Measurements from ENCODE around the gene C5.

DNA sequence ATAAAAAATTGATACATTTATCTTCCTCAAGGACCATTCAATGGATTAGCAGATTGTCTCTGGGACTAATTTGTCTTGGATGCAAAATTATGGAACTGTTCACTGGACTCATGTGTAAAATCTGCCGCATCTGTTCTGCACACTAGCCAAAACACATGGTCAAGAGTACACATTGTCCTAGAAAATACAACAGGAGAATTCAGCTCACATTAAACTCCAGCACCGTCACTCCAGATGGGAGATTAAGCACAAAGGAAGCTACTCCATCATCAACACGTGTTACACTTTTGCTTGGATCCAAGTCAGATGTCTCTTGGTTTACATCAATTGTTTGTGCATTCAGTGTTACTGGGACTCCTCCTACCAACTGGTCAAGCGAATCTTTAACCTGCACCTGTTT, 28.8 kb downstream of the C5 start:
- TF ChIP-seq, protein P1, sequence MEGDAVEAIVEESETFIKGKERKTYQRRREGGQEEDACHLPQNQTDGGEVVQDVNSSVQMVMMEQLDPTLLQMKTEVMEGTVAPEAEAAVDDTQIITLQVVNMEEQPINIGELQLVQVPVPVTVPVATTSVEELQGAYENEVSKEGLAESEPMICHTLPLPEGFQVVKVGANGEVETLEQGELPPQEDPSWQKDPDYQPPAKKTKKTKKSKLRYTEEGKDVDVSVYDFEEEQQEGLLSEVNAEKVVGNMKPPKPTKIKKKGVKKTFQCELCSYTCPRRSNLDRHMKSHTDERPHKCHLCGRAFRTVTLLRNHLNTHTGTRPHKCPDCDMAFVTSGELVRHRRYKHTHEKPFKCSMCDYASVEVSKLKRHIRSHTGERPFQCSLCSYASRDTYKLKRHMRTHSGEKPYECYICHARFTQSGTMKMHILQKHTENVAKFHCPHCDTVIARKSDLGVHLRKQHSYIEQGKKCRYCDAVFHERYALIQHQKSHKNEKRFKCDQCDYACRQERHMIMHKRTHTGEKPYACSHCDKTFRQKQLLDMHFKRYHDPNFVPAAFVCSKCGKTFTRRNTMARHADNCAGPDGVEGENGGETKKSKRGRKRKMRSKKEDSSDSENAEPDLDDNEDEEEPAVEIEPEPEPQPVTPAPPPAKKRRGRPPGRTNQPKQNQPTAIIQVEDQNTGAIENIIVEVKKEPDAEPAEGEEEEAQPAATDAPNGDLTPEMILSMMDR (conservative IDR thresholded peaks at IDR 0.05 in 1 of 2, IDR thresholded peaks at IDR 0.05 in 1 of 2; ENCODE audit: extremely low read depth in 1 of 2, insufficient read depth in 1 of 2, low read depth in 1 of 2, low read length in 2 of 2) = no peak
- no peak for TF ChIP-seq EZH2 (IDR thresholded peaks at IDR 0.05; ENCODE audit: borderline replicate concordance, low read length)
